DND-41 (cell line): ENCODE data around the gene UBE3D.

Experiments used
- ATAC-seq: fragments of 200-7000 bp; cut with Tn5 transposase; 3 replicates; pipeline ENCODE4 v1.9.1; 2021; ENCODE audit warnings: low read depth; ENCODE audit not compliant: insufficient read depth
- DNase-seq: peaks from one replicate; pipeline ENCODE4 v3.0.0-alpha.2; 2020
- H2AFZ ChIP-seq: 2 replicates; pipeline ENCODE4 v1.6.0; 2012; ENCODE audit warnings: low read depth, low read length
- H3K27ac ChIP-seq: 2 replicates; pipeline ENCODE4 v1.5.1; 2012; ENCODE audit warnings: low read length, inconsistent platforms
- H3K27me3 ChIP-seq: fragments of 200-600 bp; sonication (generic); 2 replicates; pipeline ENCODE4 v1.6.0; 2012; ENCODE audit warnings: low read length, mild to moderate bottlenecking, inconsistent platforms; ENCODE audit not compliant: insufficient read depth, poor library complexity
- H3K36me3 ChIP-seq: 2 replicates; pipeline ENCODE4 v1.5.1; 2012; ENCODE audit warnings: low read length, inconsistent platforms; ENCODE audit not compliant: insufficient read depth
- H3K4me1 ChIP-seq: 2 replicates; pipeline ENCODE4 v1.5.1; 2012; ENCODE audit warnings: mild to moderate bottlenecking, low read length; ENCODE audit not compliant: insufficient read depth
- H3K4me2 ChIP-seq: 2 replicates; pipeline ENCODE4 v1.6.0; 2012; ENCODE audit warnings: mild to moderate bottlenecking, moderate library complexity, low read length, inconsistent platforms; ENCODE audit not compliant: insufficient read depth
- H3K4me3 ChIP-seq, 2 experiments: fragments of 200-600 bp in 1 of 2; shearing (Covaris generic) in 1 of 2; 2 replicates each; pipeline ENCODE4 v1.5.1; 2012 to 2016; ENCODE audit warnings: inconsistent platforms in 2 of 2, low read length in 2 of 2, mild to moderate bottlenecking in 2 of 2, low read depth in 1 of 2, moderate library complexity in 1 of 2
- H3K79me2 ChIP-seq: 2 replicates; pipeline ENCODE4 v1.6.0; 2012; ENCODE audit warnings: low read length, inconsistent platforms; ENCODE audit not compliant: insufficient read depth
- H3K9ac ChIP-seq: 2 replicates; pipeline ENCODE4 v1.6.0; 2012; ENCODE audit warnings: low read depth, mild to moderate bottlenecking, inconsistent platforms, low read length, moderate library complexity
- H3K9me3 ChIP-seq: 2 replicates; pipeline ENCODE4 v1.5.1; 2012; ENCODE audit warnings: low read length, moderate library complexity, mild to moderate bottlenecking, inconsistent platforms; ENCODE audit not compliant: insufficient read depth, severe bottlenecking
- H4K20me1 ChIP-seq: 2 replicates; pipeline ENCODE4 v1.6.0; 2012; ENCODE audit warnings: low read length; ENCODE audit not compliant: insufficient read depth
- CTCF ChIP-seq: IDR thresholded peaks from 2 replicates; pipeline ENCODE4 v1.5.1; 2012; ENCODE audit warnings: borderline replicate concordance, low read length, moderate library complexity, mild to moderate bottlenecking; ENCODE audit not compliant: poor library complexity, severe bottlenecking; ENCODE audit errors: extremely low read depth
- EZH2 ChIP-seq: IDR thresholded peaks from 3 replicates; pipeline ENCODE4 v1.6.1; 2012; ENCODE audit warnings: borderline replicate concordance, low read depth, mild to moderate bottlenecking, moderate library complexity, low read length, inconsistent platforms; ENCODE audit not compliant: severe bottlenecking

UBE3D gene

GRCh38 chr6:82976179-82976578 lies 89.5 kb downstream of the UBE3D start:
- no peak overlapping the region for H3K4me2 ChIP-seq
- no peak overlapping the region for H2AFZ ChIP-seq
- H3K79me2 ChIP-seq = no peaks in the 10 kb centered on the region
- no peaks in the 10 kb centered on the region for H3K9me3 ChIP-seq
- no peaks in the 10 kb centered on the region for H3K27me3 ChIP-seq
- no peak for DNase-seq
- H3K36me3 ChIP-seq = no peaks in the 10 kb centered on the region; the same call in 1 of the 2 replicates
- H4K20me1 ChIP-seq = no peaks in the 10 kb centered on the region
- no peak for ATAC-seq
- no peaks in the 10 kb centered on the region for H3K4me1 ChIP-seq
- no peak overlapping the region for H3K9ac ChIP-seq
- H3K27ac ChIP-seq = no peak overlapping the region
- no peak overlapping the region for H3K4me3 ChIP-seq
- no peak for TF ChIP-seq CTCF
- no peak for TF ChIP-seq EZH2

GRCh38 chr6:82971877-82972460 lies 93.7 kb downstream of the UBE3D start:
- Histone ChIP-seq H3K4me2 (no peak overlapping the region), H2AFZ (no peak overlapping the region), H3K9me3 (no peaks in the 10 kb centered on the region), H4K20me1 (no peaks in the 10 kb centered on the region), H3K79me2 (no peaks in the 10 kb centered on the region), H3K4me3 (no peak overlapping the region), H3K9ac (no peak overlapping the region), H3K27me3 (no peaks in the 10 kb centered on the region), H3K36me3 (no peaks in the 10 kb centered on the region; the same call in 1 of the 2 replicates), H3K27ac (no peak overlapping the region), H3K4me1 (no peaks in the 10 kb centered on the region)
- TF ChIP-seq CTCF (no peak), EZH2 (no peak)
- ATAC-seq (no peak), DNase-seq (no peak)

GRCh38 chr6:82970839-82971238 lies 94.8 kb downstream of the UBE3D start:
- no peak for DNase-seq
- Histone ChIP-seq H3K79me2 (no peaks in the 10 kb centered on the region), H3K4me3 (no peak overlapping the region), H4K20me1 (no peaks in the 10 kb centered on the region), H3K4me2 (no peak overlapping the region), H3K36me3 (no peaks in the 10 kb centered on the region; the same call in 1 of the 2 replicates), H3K9ac (no peak overlapping the region), H3K27me3 (no peaks in the 10 kb centered on the region), H2AFZ (no peak overlapping the region), H3K4me1 (no peaks in the 10 kb centered on the region), H3K9me3 (no peaks in the 10 kb centered on the region), H3K27ac (no peak overlapping the region)
- TF ChIP-seq EZH2 (no peak), CTCF (no peak)
- no peak for ATAC-seq
